ENCODE data around the gene INPP5B.
A peak's percentile ranks its signal among the peaks of the same experiment; 100 is the strongest.
"Not testable (repeated sequence)": the region's sequence is repeated elsewhere in the genome, so short reads cannot be mapped to it uniquely, and the experiment has no call there.

Gene INPP5B

GRCh38 chr1:37947364-37947763, 511 bp upstream of the INPP5B start:
- DNase-seq, result no peak

DNA sequence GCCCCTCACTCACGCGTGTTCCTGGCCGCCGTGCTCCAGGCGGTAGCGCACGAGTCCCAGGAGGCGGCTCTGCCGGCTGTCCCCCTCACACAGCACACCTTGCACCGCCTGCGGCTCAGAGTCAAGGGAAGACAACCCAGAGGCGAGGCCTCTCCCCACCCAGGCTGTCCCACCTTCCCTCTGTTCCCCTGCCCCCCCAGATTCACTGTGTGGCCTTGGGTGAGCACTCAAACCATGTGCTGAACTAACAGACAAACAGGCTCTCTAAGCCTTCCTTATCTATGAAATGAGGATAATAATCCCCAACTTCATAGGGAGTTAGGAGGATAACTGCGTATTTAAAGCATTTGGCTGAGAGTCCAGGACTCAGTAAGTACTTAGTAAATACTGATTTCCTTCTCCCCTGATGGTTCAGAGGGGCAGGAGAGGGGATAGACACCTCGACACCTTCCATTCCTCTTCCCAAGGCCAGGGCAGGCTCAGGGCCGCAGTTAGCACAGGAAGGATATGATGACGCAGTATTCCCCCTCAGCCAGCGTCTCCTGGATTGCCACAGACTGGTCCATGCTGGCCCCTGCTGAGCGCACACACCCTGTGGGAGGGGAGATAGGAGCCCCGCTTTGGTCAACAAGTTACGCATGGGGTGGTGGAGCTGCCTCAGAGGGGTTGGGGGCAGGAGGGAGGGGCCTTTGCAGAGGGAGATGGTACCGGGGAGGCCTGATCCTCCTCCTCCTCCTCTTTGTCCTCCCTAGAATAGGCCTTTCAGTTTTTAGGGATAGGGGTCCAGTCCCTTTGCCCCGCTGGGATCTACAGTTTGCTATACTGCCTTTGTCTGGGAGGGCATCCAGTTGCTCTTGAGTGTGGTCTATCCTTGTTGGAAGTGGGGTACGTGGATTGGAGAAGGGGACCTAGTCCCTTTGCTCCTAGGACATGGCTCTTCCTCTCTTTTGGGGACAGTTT, 830 bp downstream of the INPP5B start:
- peak; percentile 13 for DNase-seq

DNA sequence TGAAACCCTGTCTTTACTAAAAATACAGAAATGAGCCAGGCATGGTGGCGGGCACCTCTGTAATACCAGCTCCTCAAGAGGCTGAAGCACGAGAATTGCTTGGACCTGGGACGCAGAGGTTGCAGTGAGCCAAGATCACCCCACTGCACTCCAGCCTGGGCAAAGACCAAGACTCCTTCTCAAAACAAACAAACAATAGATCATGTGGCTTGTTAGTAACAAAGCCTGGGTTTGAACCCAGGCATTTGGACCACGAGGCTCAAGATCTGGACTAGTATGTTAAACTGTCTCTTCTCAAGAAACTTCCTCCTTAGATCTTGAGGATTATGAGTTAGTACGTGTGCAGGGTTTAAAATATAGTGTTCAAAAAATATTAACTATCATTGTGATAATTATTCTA, 1.6 kb downstream of the INPP5B start:
- no peak for DNase-seq

- no peak for DNase-seq
These were observed 2.0 kb downstream of the INPP5B start for GRCh38 chr1:37944816-37945215.

GRCh38 chr1:37944086-37944763, 2.6 kb downstream of the INPP5B start:
- DNase-seq, result no peak

GRCh38 chr1:37940299-37940947, 6.4 kb downstream of the INPP5B start:
- peak; percentile 35 for DNase-seq

GRCh38 chr1:37936760-37937159, 10.1 kb downstream of the INPP5B start:
- DNase-seq, result not testable (repeated sequence)

- no peak for DNase-seq
These were observed 14.1 kb downstream of the INPP5B start for GRCh38 chr1:37932759-37933158.

- peak; percentile 89 for DNase-seq
These were observed 15.3 kb downstream of the INPP5B start for GRCh38 chr1:37931361-37932158.

GRCh38 chr1:37931102-37931360, 15.8 kb downstream of the INPP5B start:
- DNase-seq, result no peak

DNA sequence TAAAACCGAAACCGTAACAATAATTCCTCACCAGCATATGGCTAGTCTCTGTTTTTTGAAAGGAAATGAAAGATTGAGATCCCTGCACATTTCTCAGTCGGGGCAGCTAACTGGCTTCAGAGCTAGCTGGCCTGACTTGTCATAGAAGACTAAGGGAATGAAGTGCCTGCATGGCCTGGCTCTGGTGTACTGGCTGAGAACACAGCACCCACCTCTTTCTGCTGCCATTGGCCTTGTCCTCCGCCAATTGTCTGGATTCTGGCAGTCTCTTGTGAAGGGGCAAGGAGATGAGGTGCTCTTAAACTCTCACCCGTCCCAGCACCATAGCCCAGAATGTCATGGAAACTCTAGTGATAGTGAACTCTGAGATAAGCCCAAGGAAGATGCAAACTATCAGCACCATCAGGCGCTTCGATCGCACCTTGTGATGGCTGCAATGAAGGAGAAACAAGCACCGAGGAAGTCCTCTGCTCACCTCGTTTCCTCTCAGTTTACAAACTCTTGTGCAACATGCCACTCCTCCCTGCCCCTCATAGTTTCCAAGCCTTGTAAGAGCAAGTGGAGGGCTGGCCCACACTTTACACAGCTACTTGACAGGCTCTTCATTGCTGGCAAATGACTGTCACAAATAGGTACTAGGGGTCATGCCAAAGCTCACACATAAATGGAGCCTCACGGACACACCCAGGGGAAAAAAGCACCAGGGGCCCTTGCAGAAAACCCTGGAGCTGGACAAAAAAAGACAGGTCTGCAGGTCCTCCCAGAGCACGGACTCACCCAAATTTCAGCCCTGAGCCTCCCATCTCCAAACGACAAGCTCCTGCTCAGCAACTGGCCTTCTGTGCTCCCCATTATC, 16.4 kb downstream of the INPP5B start:
- no peak for DNase-seq

DNA sequence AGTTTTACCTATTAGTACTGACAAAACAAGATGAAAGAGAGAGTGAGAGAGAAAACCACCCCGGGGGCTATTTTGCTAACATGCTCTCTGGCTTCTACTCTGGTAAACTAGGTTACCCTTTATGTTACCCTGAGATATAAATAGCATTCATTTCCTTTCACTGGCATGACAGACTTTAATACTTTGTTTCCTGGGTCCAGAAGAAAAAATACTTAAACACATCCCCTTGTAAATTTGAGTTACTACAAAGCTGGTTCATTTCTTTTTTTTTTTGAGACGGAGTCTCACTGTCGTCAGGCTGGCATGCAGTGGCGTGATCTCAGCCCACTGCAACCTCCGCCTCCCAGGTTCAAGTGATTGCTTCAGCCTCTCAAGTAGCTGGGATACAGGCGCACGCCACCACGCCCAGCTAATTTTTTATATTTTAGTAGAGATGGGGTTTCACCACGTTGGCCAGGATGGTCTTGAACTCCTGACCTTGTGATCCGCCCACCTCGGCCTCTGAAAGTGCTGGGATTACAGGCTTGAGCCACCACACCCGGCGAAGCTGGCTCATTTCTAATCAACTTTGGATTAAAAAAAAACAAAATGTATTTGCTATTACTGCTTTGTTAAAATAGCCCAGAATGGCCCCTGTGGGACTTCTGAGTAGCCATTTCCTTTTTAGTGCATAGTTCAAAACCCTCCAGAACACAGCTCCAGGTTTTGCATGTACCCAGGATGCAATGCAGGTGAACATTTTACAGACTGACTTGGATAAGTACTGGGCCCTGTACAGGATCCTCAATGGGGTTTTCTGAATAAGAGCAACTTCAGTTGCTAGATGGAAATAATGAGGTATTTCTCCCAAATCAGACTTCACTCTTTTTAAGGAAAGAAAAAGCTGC, 20.6 kb downstream of the INPP5B start:
- no peak for DNase-seq

- DNase-seq, result no peak
These were observed 21.5 kb downstream of the INPP5B start for GRCh38 chr1:37925316-37925715.

DNA sequence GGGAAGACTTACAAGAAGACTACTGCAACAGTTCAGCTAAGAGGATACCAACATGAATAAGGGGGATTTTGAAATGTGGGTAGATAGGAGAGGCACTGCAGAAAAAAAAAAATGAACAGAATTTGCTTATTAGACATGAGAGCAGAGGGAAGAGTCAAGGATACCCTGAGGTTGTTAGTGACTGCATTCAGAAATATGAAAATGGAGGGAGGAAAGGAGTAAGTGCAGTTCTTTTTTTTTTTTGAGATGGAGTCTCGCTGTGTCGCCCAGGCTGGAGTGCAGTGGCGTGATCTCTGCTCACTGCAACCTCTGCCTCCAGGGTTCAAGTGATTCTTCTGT, 23.3 kb downstream of the INPP5B start:
- no peak for DNase-seq

DNA sequence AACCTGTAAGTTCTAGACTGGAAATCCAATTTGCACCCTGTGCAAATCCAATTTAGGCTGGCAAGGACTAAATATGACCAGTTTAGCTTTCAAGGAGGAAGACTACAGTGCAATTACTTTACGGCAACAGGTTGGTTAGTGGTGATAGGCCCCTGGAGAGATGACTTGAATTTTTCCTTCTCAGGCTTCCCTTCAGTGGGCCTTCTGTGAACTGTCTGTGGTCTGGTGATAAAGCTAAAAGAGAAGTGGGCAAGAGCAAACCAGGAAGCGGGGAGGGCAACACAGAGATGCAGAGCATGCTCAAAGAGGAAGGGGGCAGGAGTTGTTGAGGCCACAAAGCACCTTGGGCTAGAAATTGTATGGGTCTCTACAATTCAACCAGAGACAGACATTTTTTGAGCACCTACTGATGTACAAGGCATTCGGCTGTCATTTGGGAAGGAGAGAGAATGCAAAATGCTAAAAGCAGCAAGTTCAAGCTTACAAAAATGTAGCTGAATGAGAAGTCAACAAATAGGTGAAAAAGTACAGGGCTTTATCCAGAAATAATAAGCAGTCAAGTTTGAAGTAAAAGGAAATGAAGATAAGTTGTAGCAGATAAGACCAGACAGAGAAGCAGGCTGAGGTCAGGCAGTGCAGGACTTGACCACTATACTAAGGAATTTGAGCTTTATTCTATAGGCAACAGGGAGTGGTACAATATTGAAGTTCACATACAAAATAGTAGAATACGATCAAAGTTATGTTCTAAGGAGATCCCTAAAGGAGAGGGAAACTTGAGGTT, 23.9 kb downstream of the INPP5B start:
- no peak for DNase-seq

GRCh38 chr1:37919277-37919676, 27.6 kb downstream of the INPP5B start:
- DNase-seq, result no peak

GRCh38 chr1:37915476-37916093, 31.3 kb downstream of the INPP5B start:
- no peak for DNase-seq

DNA sequence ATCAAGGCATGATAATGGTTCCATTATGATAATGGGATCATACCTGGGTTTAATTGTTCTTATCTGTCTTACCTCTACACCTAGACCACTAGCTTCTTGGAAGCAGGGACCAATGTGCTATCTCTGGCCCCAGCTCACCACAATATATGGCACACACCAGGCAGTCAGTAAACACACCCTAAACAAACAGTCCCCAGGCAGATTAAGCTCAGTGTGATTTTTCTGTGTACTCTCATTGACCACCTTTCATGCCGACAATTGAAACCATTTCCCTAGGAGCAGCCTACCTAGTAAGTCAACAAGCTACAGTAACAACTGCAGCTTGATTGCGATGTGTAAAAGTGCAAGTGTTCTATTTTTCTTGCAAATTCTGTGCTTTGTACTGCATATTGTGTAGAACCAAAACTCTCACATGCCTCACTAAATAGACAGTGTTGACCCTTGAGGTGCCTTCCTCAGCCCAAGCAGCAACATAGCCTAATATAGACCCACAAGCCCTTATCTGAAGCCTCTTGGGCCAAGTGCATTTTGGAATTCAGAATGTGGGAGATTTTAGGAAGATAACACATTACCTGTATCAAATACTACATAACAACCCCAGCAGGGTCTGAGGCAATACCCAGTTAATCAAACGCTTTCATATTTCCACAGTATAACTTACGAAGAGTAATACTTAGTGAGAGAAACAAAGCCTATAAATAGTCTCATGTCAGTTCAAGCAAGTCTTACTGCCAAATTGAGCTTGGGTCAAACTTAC, 32.0 kb downstream of the INPP5B start:
- DNase-seq, result no peak

DNA sequence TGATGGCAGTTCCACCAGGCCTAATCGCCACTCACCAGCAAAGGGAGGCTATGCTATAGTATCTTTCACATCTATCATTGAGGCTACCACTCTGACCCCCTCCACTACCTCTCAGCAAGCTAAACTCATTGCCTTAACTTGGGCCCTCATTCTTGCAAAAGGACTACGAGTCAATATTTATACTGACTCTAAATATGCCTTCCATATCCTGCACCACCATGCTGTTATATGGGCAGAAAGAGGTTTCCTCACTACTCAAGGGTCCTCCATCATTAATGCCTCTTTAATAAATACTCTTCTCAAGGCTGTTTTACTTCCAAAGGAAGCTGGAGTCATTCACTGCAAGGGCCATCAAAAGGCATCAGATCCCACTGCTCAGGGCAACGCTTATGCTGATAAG, 35.4 kb downstream of the INPP5B start:
- not testable (repeated sequence) for DNase-seq

Data from SHP77 treated with DMSO at 0.1 percent for 48 hours (cell line).